GM12875 (cell line): ENCODE results near the gene KIF6.

Experiments
- H3K4me3 ChIP-seq: one replicate; pipeline ENCODE4 v1.5.1; 2011; ENCODE audit warnings: low read depth, low read length, control low read depth
- TF ChIP-seq, protein P1 (sequence below): IDR thresholded peaks from 2 replicates; pipeline ENCODE4 v1.5.1; 2011; ENCODE audit warnings: low read depth, mild to moderate bottlenecking, control low read depth, inconsistent platforms, low read length, moderate library complexity, borderline replicate concordance; ENCODE audit not compliant: insufficient read depth

The KIF6 gene

GRCh38 chr6:39543950-39544349 lies 181.3 kb downstream of the KIF6 start:
- H3K4me3 ChIP-seq = no peak overlapping the region
- TF ChIP-seq, protein P1, sequence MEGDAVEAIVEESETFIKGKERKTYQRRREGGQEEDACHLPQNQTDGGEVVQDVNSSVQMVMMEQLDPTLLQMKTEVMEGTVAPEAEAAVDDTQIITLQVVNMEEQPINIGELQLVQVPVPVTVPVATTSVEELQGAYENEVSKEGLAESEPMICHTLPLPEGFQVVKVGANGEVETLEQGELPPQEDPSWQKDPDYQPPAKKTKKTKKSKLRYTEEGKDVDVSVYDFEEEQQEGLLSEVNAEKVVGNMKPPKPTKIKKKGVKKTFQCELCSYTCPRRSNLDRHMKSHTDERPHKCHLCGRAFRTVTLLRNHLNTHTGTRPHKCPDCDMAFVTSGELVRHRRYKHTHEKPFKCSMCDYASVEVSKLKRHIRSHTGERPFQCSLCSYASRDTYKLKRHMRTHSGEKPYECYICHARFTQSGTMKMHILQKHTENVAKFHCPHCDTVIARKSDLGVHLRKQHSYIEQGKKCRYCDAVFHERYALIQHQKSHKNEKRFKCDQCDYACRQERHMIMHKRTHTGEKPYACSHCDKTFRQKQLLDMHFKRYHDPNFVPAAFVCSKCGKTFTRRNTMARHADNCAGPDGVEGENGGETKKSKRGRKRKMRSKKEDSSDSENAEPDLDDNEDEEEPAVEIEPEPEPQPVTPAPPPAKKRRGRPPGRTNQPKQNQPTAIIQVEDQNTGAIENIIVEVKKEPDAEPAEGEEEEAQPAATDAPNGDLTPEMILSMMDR = no peak

- TF ChIP-seq, protein P1 = no peak
- no peak overlapping the region for H3K4me3 ChIP-seq
Observed at GRCh38 chr6:39543095-39543494, 182.1 kb downstream of the KIF6 start.

- no peak overlapping the region for H3K4me3 ChIP-seq
- TF ChIP-seq, protein P1 = no peak
Observed at GRCh38 chr6:39540454-39540853, 184.8 kb downstream of the KIF6 start.

GRCh38 chr6:39530201-39530759 lies 194.9 kb downstream of the KIF6 start:
- TF ChIP-seq, protein P1 = no peak
- H3K4me3 ChIP-seq = no peak overlapping the region

- no peak overlapping the region for H3K4me3 ChIP-seq
- TF ChIP-seq, protein P1 = no peak
Observed at GRCh38 chr6:39527792-39528564, 197.2 kb downstream of the KIF6 start.

DNA sequence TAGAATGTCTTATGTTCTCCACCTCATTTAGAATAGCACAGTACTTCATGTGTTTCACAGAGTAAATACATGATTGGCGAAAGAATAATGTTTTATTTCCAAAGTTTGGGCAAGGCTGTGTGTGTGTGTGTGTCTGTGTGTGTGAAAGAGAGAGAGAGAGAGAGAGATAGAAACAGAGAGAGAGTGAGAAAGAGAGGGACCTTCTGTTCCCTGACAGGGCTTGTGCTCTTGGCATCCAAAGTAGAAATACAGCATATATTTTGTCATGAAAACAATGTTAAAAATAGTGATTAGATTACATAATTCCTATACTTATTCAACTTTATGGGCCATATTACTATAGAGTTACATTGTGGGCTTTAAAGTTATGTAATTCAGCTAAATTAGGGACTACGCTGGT lies 201.2 kb downstream of the KIF6 start:
- TF ChIP-seq, protein P1 = no peak
- no peak overlapping the region for H3K4me3 ChIP-seq

DNA sequence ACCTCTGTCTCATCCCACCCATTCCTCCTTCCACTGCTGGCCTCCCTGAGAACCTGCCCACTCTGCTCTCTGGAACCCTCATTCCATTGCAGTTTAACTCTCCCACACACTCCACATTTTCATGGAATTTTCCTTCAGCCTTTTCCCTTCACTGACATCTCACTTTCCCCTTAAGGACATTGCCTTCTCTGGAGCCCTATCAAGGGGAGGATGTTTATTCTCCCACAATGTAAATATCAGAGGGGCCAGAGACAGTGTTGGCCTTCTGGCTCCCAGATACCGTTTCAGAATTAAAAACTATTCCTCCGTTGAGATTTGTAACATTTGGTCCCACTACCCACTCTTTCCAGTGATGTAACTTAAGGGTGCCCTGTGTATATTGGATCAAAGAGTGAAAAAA lies 203.2 kb downstream of the KIF6 start:
- TF ChIP-seq, protein P1 = no peak
- H3K4me3 ChIP-seq = no peak overlapping the region
